GM12878 (cell line): ENCODE results near the gene MCF2L2. TPM values are rescaled to one million over a fixed set of nuclear protein-coding genes. Genes with fewer than 3 reads are reported as not detected.

Source experiments
- ATAC-seq: fragments of 200-7000 bp; cut with Tn5 transposase; 3 replicates; pipeline ENCODE4 v1.9.1; 2020; ENCODE audit warnings: mild to moderate bottlenecking, moderate library complexity
- BruUV-seq: library from RNA; stranded (reverse); fragments of 400-500 nt; replicated peaks from 2 replicates; lab custom pipeline; 2021; lab: Mats Ljungman, UMichigan
- CTCF ChIA-PET: fragments of 300-600 bp; sonication (Branson Sonifier 250); formaldehyde crosslinking; extraction: SDS; loops from one replicate; lab custom pipeline; 2021; ENCODE audit warnings: inconsistent platforms; lab: Yijun Ruan, JAX
- POLR2A ChIA-PET: fragments of 350-600 bp; formaldehyde crosslinking; extraction: SDS; loops from one replicate; lab custom pipeline; 2021; ENCODE audit warnings: inconsistent platforms; lab: Charles Lee
- RAD21 ChIA-PET: fragments of 300-600 bp; sonication (Branson Sonifier 250); formaldehyde crosslinking; loops from one replicate; lab custom pipeline; 2023; ENCODE audit warnings: antibody characterized with exemption; ENCODE audit not compliant: unreplicated experiment; lab: Charles Lee
- SMC1A ChIA-PET: fragments of 300-600 bp; sonication (Branson Sonifier 250); formaldehyde crosslinking; loops from one replicate; lab custom pipeline; 2023; ENCODE audit not compliant: unreplicated experiment, uncharacterized antibody; lab: Charles Lee
- DNase-seq: peaks from one replicate; pipeline ENCODE4 v3.0.0-alpha.2; 2011; ENCODE audit warnings: low read depth, low spot score
- FAIRE-seq: peaks from 3 replicates; lab custom pipeline; 2011; peaks lifted over from hg19 to GRCh38; lab: Jason Lieb, UNC
- H2AFZ ChIP-seq: 2 replicates; pipeline ENCODE4 v1.6.0; 2011; ENCODE audit warnings: low read depth, low read length, control low read depth; ENCODE audit not compliant: control insufficient read depth
- H3K27ac ChIP-seq: 2 replicates; pipeline ENCODE4 v1.5.1; 2011; ENCODE audit warnings: control low read depth; ENCODE audit not compliant: control insufficient read depth, insufficient read depth
- H3K27me3 ChIP-seq, 2 experiments: replicated peaks in 1 of 2; 2 replicates each; pipeline versions ENCODE4 v1.6.0 to v1.6.1; 2011; ENCODE audit warnings: low read length in 1 of 2; ENCODE audit not compliant: control insufficient read depth in 2 of 2, insufficient read depth in 2 of 2
- H3K36me3 ChIP-seq, 2 experiments: 2 replicates each; pipeline ENCODE4 v1.5.1; 2011; ENCODE audit warnings: low read length in 1 of 2; ENCODE audit not compliant: control insufficient read depth in 2 of 2, insufficient read depth in 2 of 2
- H3K4me1 ChIP-seq: 2 replicates; pipeline ENCODE4 v1.6.1; 2011; ENCODE audit warnings: mild to moderate bottlenecking, low read length, moderate library complexity, mixed read lengths; ENCODE audit not compliant: control insufficient read depth, insufficient read depth
- H3K4me2 ChIP-seq: 2 replicates; pipeline ENCODE4 v1.6.0; 2011; ENCODE audit warnings: control low read depth; ENCODE audit not compliant: control insufficient read depth, insufficient read depth
- H3K4me3 ChIP-seq: fragments of 200-600 bp; sonication (generic); 2 replicates; pipeline ENCODE4 v1.5.1; 2016
- H3K79me2 ChIP-seq: 2 replicates; pipeline ENCODE4 v1.6.0; 2011; ENCODE audit warnings: low read length; ENCODE audit not compliant: control insufficient read depth, insufficient read depth
- H3K9ac ChIP-seq: 2 replicates; pipeline ENCODE4 v1.8.0; 2011; ENCODE audit warnings: low read length, control low read depth, mixed read lengths; ENCODE audit not compliant: control insufficient read depth, insufficient read depth
- H3K9me3 ChIP-seq: replicated peaks from 3 replicates; pipeline ENCODE4 v1.5.1; 2011; ENCODE audit warnings: mild to moderate bottlenecking, low read length; ENCODE audit not compliant: control insufficient read depth, insufficient read depth
- H4K20me1 ChIP-seq: 2 replicates; pipeline ENCODE4 v1.6.0; 2011; ENCODE audit not compliant: control insufficient read depth, insufficient read depth
- BMI1 ChIP-seq: fragments of 450-650 bp; IDR thresholded peaks from 2 replicates; pipeline ENCODE4 v1.6.1; 2016; ENCODE audit warnings: mild to moderate bottlenecking, moderate library complexity, borderline replicate concordance
- EP300 ChIP-seq, 2 experiments: fragments of 150-350 bp in 1 of 2; IDR thresholded peaks; 2 replicates each; pipeline ENCODE4 v1.6.1; 2011 to 2012; ENCODE audit warnings: low read depth in 2 of 2, low read length in 2 of 2, borderline replicate concordance in 1 of 2, improper control_type of control experiment in 1 of 2, inconsistent platforms in 1 of 2; ENCODE audit not compliant: control insufficient read depth in 1 of 2
- EZH2 ChIP-seq: IDR thresholded peaks from 2 replicates; pipeline ENCODE4 v1.6.1; 2012; ENCODE audit warnings: low read depth, mild to moderate bottlenecking, control low read depth, inconsistent platforms, low read length, borderline replicate concordance; ENCODE audit not compliant: control insufficient read depth
- GATAD2B ChIP-seq: fragments of 450-650 bp; conservative IDR thresholded peaks from 2 replicates; pipeline ENCODE4 v1.6.1; 2017; ENCODE audit warnings: low read depth, mild to moderate bottlenecking, moderate library complexity
- HDAC2 ChIP-seq: fragments of 200-600 bp; sonication (generic); IDR thresholded peaks from 2 replicates; pipeline ENCODE4 v1.6.1; 2017
- LARP7 ChIP-seq: fragments of 450-650 bp; IDR thresholded peaks from 2 replicates; pipeline ENCODE4 v1.6.1; 2017; ENCODE audit warnings: mild to moderate bottlenecking
- PKNOX1 ChIP-seq: fragments of 450-650 bp; IDR thresholded peaks from 2 replicates; pipeline ENCODE4 v1.6.1; 2016; ENCODE audit warnings: mild to moderate bottlenecking
- POLR2A ChIP-seq: IDR thresholded peaks from 2 replicates; pipeline ENCODE4 v1.6.1; 2011; ENCODE audit warnings: low read depth, mild to moderate bottlenecking, low read length
- POLR2AphosphoS2 ChIP-seq: IDR thresholded peaks from 2 replicates; pipeline ENCODE4 v1.6.1; 2011; ENCODE audit warnings: low read depth, mild to moderate bottlenecking, low read length, improper control_type of control experiment, moderate library complexity
- SIN3A ChIP-seq: IDR thresholded peaks from 2 replicates; pipeline ENCODE4 v1.6.1; 2012; ENCODE audit warnings: low read depth, low read length, improper control_type of control experiment
- SUZ12 ChIP-seq: fragments of 200-600 bp; sonication (generic); IDR thresholded peaks from one replicate; pipeline ENCODE4 v1.6.1; 2018; ENCODE audit warnings: antibody characterized with exemption, mild to moderate bottlenecking; ENCODE audit not compliant: unreplicated experiment
- TBL1XR1 ChIP-seq: IDR thresholded peaks from 2 replicates; pipeline ENCODE4 v1.6.1; 2012; ENCODE audit warnings: low read depth, low read length, improper control_type of control experiment
- WGBS: methylation state at CpG from one replicate; pipeline ENCODE4 v1.1.6; 2016; ENCODE audit warnings: low lambda C conversion rate; ENCODE audit not compliant: insufficient replicate concordance, insufficient coverage; ENCODE audit errors: missing lambda C conversion rate; 5-methylcytosine and 5-hydroxymethylcytosine counted together
- in situ Hi-C: fragments of 300-500 bp; cut with MboI; formaldehyde crosslinking; loops from 9 replicates; pipeline ENCODE4 v1.14.3; 2018; ENCODE audit warnings: mixed read lengths
- intact Hi-C: fragments of 100-400 bp; cut with micrococcal nuclease; formaldehyde crosslinking; loops from one replicate; pipeline ENCODE4 v1.14.2; 2022; ENCODE audit not compliant: unreplicated experiment
- polyA plus RNA-seq, 11 experiments: library from polyadenylated mRNA; depleted of rRNA in 4 of 11; unstranded in 6 of 11; stranded (reverse) in 5 of 11; fragments of >200 nt; fragmentation: Nextera tagmentation in 4 of 11; fragmentation: Illumina TruSeq in 1 of 11; extraction: Ambion mirVana in 4 of 11; extraction: Trizol in 1 of 11; gene quantifications; 1 replicate in 1 of 11; 2 replicates in 10 of 11; pipeline versions ENCODE4 v1.2.1 to v1.2.3, GENCODE V29; 2011 to 2016; ENCODE audit warnings: inconsistent platforms in 2 of 11, missing spikeins in 2 of 11, low read depth in 1 of 11
- total RNA-seq, 4 experiments: library from RNA; depleted of rRNA in 3 of 4; stranded (reverse); fragments of >200 nt in 3 of 4; fragmentation: Illumina TruSeq in 1 of 4; extraction: Trizol in 1 of 4; gene quantifications; 2 replicates each; pipeline versions ENCODE4 v1.2.1 to v1.2.3, GENCODE V29; 2013 to 2021

The MCF2L2 gene
- total and polyA plus RNA-seq, 10 of the 15 experiments (the other 5 are each of a cell fraction or from before 2014, with no cell fraction given), result 0.37 to 2.8 (median 1.4) TPM

- H3K4me1 ChIP-seq, result peaks cover 8% of the 10 kb centered on the region
- H3K4me3 ChIP-seq, result no peak overlapping the region
- no peak overlapping the region for H3K27ac ChIP-seq
- intact Hi-C loops, result loop anchor here (5.0 kb wide), 1 partner anchor 585 kb away; no protein-coding TSS in a partner anchor
- H4K20me1 ChIP-seq, result no peaks in the 10 kb centered on the region
- H3K36me3 ChIP-seq, result no peaks in the 10 kb centered on the region
- H3K4me2 ChIP-seq, result no peak overlapping the region
- FAIRE-seq, result no peak
- CTCF ChIA-PET, result interaction anchor here (0.8 to 7.8 kb wide), 5 partner anchors 21 to 474 kb away, joined by 3 to 400 read pairs (median 3); partner anchors contain the start of gene LAMP3
- ATAC-seq, result no peak
- no peaks in the 10 kb centered on the region for H3K9me3 ChIP-seq
- SMC1A ChIA-PET, result interaction anchor here (0.6 to 5.7 kb wide), 3 partner anchors 59 to 201 kb away, joined by 4 to 265 read pairs (median 71); no protein-coding TSS in a partner anchor
- RAD21 ChIA-PET, result interaction anchor here (7.6 kb wide), 1 partner anchor 201 kb away, joined by 256 read pairs; no protein-coding TSS in a partner anchor
- peaks cover 4 to 14% of the 10 kb centered on the region in 2 experiments for H3K27me3 ChIP-seq
- H2AFZ ChIP-seq, result no peak overlapping the region
- in situ Hi-C loops, result loop anchor here (5.0 kb wide), 1 partner anchor 200 kb away; no protein-coding TSS in a partner anchor
- DNase-seq, result no peak
- BruUV-seq, result no TSS peak
- WGBS, result 47% methylated on average over 7 of the region's 7 CpGs
- POLR2A ChIA-PET, result interaction anchor here (1.0 kb wide), 1 partner anchor 200 kb away, joined by 4 read pairs; no protein-coding TSS in a partner anchor
- no peaks in the 10 kb centered on the region for H3K79me2 ChIP-seq
- H3K9ac ChIP-seq, result no peak overlapping the region
- TF ChIP-seq POLR2AphosphoS2 (no peak), POLR2A (no peak), EP300 (IDR thresholded peaks at IDR 0.05; ENCODE audit: borderline replicate concordance in 1 of 2, control insufficient read depth in 1 of 2, low read depth in 2 of 2, low read length in 2 of 2) (no peak), GATAD2B (no peak), SIN3A (no peak), HDAC2 (no peak), BMI1 (no peak), LARP7 (no peak), TBL1XR1 (no peak), SUZ12 (no peak), EZH2 (no peak), PKNOX1 (no peak)
- TF ChIP-seq, all 136 proteins: peak for 0
Observed at GRCh38 chr3:183182073-183182472, 246.3 kb downstream of the MCF2L2 start.
